HepG2 (cell line): Measurements from ENCODE around the gene TULP4. TPM values are rescaled to one million over a fixed set of nuclear protein-coding genes. Genes with fewer than 3 reads are reported as not detected.

Source experiments
- AHR ChIP-seq: IDR thresholded peaks from 2 replicates; pipeline ENCODE4 v1.6.1; 2018; ENCODE audit warnings: missing genetic modification reagents, missing compliant biosample characterization
- ATF1 ChIP-seq: IDR thresholded peaks from 2 replicates; pipeline ENCODE4 v1.6.1; 2016; ENCODE audit warnings: mild to moderate bottlenecking, control low read depth
- ETV6 ChIP-seq: sonication (generic); formaldehyde crosslinking; conservative IDR thresholded peaks from 2 replicates; pipeline ENCODE4 v1.4.0; 2020; ENCODE audit warnings: missing genetic modification reagents
- FOXO1 ChIP-seq: sonication (generic); formaldehyde crosslinking; IDR thresholded peaks from 2 replicates; pipeline ENCODE4 v1.4.0; 2020; ENCODE audit warnings: missing genetic modification reagents
- HNF4A ChIP-seq: sonication (generic); formaldehyde crosslinking; IDR thresholded peaks from 2 replicates; pipeline ENCODE4 v1.4.0; 2020; ENCODE audit warnings: missing genetic modification reagents
- NFATC3 ChIP-seq: sonication (generic); formaldehyde crosslinking; IDR thresholded peaks from 2 replicates; pipeline ENCODE4 v1.5.1; 2020; ENCODE audit warnings: mild to moderate bottlenecking, missing genetic modification reagents
- NFYC ChIP-seq: IDR thresholded peaks from 2 replicates; pipeline ENCODE4 v1.6.1; 2016; ENCODE audit warnings: missing genetic modification reagents, missing compliant biosample characterization
- SATB2 ChIP-seq: sonication (generic); formaldehyde crosslinking; IDR thresholded peaks from 2 replicates; pipeline ENCODE4 v1.5.0; 2020; ENCODE audit warnings: missing genetic modification reagents
- TCF7L2 ChIP-seq: IDR thresholded peaks from 2 replicates; pipeline ENCODE4 v1.6.1; 2011; ENCODE audit warnings: mild to moderate bottlenecking, low read depth, low read length, moderate library complexity
- ZNF543 ChIP-seq: sonication (generic); formaldehyde crosslinking; IDR thresholded peaks from 2 replicates; pipeline ENCODE4 v1.4.0; 2020; ENCODE audit warnings: mild to moderate bottlenecking, missing genetic modification reagents
- ZNF644 ChIP-seq: IDR thresholded peaks from 2 replicates; pipeline ENCODE4 v1.6.1; 2016; ENCODE audit warnings: low read depth
- ZNF782 ChIP-seq: sonication (generic); formaldehyde crosslinking; IDR thresholded peaks from 2 replicates; pipeline ENCODE4 v1.4.0; 2020; ENCODE audit warnings: missing genetic modification reagents, mild to moderate bottlenecking, borderline replicate concordance
- polyA plus RNA-seq, 8 experiments: library from polyadenylated mRNA; depleted of rRNA in 3 of 8; stranded (reverse) in 7 of 8; unstranded in 1 of 8; fragments of >200 nt; fragmentation: Illumina TruSeq in 4 of 8; extraction: Trizol in 4 of 8; gene quantifications; 2 replicates each; pipeline versions ENCODE4 v1.2.1 to v1.2.3, GENCODE V29; 2011 to 2016; ENCODE audit warnings: low read depth in 4 of 8, missing spikeins in 1 of 8, mixed read lengths in 1 of 8; ENCODE audit not compliant: insufficient read depth in 1 of 8
- total RNA-seq, 5 experiments: library from RNA; depleted of rRNA; stranded (reverse); fragments of >200 nt; fragmentation: Illumina TruSeq; extraction: Trizol; gene quantifications; 2 replicates each; pipeline ENCODE4 v1.2.3, GENCODE V29; 2016; ENCODE audit warnings: low read depth in 1 of 5
- TF ChIP-seq, protein P1 (sequence below): sonication (generic); formaldehyde crosslinking; IDR thresholded peaks from 2 replicates; pipeline ENCODE4 v1.5.0; 2020; ENCODE audit warnings: mild to moderate bottlenecking, missing genetic modification reagents
- TF ChIP-seq, protein P2 (sequence below): sonication (generic); formaldehyde crosslinking; IDR thresholded peaks from 2 replicates; pipeline ENCODE4 v1.8.0; 2022; ENCODE audit warnings: low read depth, missing genetic modification reagents
- TF ChIP-seq, protein P3 (sequence below): sonication (generic); formaldehyde crosslinking; IDR thresholded peaks from 2 replicates; pipeline ENCODE4 v1.8.1; 2023; ENCODE audit warnings: mild to moderate bottlenecking, moderate library complexity, missing genetic modification reagents
- TF ChIP-seq, protein P4 (sequence below): sonication (generic); formaldehyde crosslinking; IDR thresholded peaks from 2 replicates; pipeline ENCODE4 v1.5.1; 2020; ENCODE audit warnings: mild to moderate bottlenecking, missing genetic modification reagents
- TF ChIP-seq, protein P5 (sequence below): sonication (generic); formaldehyde crosslinking; IDR thresholded peaks from 2 replicates; pipeline ENCODE4 v1.8.0; 2022; ENCODE audit warnings: mild to moderate bottlenecking, missing genetic modification reagents, moderate library complexity
- TF ChIP-seq, protein P6 (sequence below): sonication (generic); formaldehyde crosslinking; IDR thresholded peaks from 2 replicates; pipeline ENCODE4 v1.4.0; 2020; ENCODE audit warnings: missing genetic modification reagents

Gene TULP4
- total and polyA plus RNA-seq, 2 of the 13 experiments (the other 11 are each of a cell fraction or from before 2014, with no cell fraction given) = 21.1 to 122 TPM

DNA sequence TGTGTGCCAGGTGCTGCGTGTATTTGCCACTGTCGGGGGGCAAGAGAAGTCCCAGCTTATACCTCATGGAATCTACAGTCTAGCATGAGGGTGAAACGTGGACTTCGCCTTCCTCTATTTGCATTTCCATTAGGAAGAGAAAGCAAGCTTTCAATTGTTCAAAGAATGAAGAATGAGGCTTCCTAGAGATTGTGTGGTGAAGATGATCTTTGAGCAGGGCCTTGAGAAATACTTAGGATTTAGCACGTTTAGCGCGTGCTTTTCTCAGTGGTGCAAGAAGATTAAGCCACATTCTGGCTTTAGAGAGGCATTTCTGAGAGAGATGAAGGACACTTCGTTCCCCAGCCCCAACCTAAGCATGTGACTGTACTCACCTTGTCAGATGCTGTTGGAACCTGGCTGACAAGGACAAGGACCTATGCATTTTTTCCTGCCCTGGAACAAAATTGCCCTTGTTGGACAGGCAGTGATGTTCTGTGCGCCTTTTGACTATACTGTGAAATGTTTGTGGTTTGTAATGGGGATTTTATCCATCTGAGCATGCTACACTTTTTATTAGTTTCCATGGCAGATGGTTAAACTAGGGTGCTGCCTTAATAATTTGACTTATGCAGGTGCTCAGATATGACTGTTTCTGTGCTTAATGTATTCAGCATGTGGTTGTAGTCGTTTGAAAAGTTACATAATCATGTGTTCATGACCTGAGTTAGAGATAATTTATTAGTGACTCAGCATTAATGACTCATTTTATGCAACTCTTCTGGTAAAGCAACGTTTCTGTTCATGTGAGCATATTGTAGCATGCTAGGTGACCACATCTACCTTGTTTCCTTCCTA lies 10.7 kb downstream of the TULP4 start (continued):
- TF ChIP-seq, protein P1, sequence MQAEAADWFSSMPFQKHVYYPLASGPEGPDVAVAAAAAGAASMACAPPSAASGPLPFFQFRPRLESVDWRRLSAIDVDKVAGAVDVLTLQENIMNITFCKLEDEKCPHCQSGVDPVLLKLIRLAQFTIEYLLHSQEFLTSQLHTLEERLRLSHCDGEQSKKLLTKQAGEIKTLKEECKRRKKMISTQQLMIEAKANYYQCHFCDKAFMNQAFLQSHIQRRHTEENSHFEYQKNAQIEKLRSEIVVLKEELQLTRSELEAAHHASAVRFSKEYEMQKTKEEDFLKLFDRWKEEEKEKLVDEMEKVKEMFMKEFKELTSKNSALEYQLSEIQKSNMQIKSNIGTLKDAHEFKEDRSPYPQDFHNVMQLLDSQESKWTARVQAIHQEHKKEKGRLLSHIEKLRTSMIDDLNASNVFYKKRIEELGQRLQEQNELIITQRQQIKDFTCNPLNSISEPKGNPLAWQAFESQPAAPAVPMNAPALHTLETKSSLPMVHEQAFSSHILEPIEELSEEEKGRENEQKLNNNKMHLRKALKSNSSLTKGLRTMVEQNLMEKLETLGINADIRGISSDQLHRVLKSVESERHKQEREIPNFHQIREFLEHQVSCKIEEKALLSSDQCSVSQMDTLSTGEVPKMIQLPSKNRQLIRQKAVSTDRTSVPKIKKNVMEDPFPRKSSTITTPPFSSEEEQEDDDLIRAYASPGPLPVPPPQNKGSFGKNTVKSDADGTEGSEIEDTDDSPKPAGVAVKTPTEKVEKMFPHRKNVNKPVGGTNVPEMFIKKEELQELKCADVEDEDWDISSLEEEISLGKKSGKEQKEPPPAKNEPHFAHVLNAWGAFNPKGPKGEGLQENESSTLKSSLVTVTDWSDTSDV (CRISPR knock-in tag) = no peak
- TF ChIP-seq ZNF543 (CRISPR knock-in tag) (0 out of 2 replicates have a peak, but pooled peaks have one; percentile 35), ZNF782 (no peak; the same call in 1 of the 2 replicates), SATB2 (CRISPR knock-in tag) (peak; percentile 62; the same call in 1 of the 2 replicates), NFATC3 (CRISPR knock-in tag) (no peak), NFYC (CRISPR knock-in tag) (peak; percentile 39; the same call in 1 of the 2 replicates), ZNF644 (CRISPR knock-in tag) (peak; percentile 63; the same call in 1 of the 2 replicates), ATF1 (CRISPR knock-in tag) (peak; percentile 52; the same call in 1 of the 2 replicates), TCF7L2 (no peak), HNF4A (CRISPR knock-in tag) (peak; percentile 99), ETV6 (CRISPR knock-in tag) (0 out of 2 replicates have a peak, but pooled peaks have one; percentile 74), AHR (CRISPR knock-in tag) (no peak), FOXO1 (CRISPR knock-in tag) (peak; percentile 74)
- TF ChIP-seq, protein P2, sequence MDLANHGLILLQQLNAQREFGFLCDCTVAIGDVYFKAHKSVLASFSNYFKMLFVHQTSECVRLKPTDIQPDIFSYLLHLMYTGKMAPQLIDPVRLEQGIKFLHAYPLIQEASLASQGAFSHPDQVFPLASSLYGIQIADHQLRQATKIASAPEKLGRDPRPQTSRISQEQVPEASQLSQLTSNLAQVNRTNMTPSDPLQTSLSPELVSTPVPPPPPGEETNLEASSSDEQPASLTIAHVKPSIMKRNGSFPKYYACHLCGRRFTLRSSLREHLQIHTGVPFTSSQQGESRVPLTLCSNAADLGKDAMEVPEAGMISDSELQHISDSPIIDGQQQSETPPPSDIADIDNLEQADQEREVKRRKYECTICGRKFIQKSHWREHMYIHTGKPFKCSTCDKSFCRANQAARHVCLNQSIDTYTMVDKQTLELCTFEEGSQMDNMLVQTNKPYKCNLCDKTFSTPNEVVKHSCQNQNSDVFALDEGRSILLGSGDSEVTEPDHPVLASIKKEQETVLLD (CRISPR knock-in tag) = no peak
- TF ChIP-seq, protein P3, sequence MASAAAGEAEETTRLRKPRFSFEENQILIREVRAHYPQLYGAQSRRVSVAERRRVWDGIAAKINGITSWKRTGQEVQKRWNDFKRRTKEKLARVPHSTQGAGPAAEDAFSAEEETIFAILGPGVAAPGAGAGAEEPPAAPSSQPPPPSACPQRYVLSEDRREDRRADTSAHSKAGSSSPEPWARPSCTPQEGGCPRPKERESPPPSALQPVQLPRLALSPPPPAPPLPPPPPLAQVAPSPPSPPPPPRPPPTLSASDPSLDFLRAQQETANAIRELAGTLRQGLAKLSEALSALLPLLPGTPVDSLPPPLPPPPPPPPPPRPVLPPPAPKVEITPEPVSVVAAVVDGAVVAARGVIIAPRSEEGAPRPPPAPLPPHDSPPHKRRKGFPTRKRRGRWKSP (CRISPR knock-in tag) = no peak; the same call in 1 of the 2 replicates
- TF ChIP-seq, protein P4, sequence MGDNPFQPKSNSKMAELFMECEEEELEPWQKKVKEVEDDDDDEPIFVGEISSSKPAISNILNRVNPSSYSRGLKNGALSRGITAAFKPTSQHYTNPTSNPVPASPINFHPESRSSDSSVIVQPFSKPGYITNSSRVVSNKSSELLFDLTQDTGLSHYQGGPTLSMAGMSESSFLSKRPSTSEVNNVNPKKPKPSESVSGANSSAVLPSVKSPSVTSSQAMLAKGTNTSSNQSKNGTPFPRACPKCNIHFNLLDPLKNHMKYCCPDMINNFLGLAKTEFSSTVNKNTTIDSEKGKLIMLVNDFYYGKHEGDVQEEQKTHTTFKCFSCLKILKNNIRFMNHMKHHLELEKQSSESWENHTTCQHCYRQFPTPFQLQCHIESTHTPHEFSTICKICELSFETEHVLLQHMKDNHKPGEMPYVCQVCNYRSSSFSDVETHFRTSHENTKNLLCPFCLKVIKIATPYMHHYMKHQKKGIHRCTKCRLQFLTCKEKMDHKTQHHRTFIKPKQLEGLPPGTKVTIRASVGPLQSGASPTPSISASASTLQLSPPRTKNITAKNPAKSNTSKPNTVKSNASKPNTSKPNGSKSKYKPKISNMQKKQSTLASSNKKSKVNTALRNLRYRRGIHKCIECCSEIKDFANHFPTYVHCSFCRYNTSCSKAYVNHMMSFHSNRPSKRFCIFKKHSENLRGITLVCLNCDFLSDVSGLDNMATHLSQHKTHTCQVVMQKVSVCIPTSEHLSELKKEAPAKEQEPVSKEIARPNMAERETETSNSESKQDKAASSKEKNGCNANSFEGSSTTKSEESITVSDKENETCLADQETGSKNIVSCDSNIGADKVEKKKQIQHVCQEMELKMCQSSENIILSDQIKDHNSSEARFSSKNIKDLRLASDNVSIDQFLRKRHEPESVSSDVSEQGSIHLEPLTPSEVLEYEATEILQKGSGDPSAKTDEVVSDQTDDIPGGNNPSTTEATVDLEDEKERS (CRISPR knock-in tag) = no peak
- TF ChIP-seq, protein P5, sequence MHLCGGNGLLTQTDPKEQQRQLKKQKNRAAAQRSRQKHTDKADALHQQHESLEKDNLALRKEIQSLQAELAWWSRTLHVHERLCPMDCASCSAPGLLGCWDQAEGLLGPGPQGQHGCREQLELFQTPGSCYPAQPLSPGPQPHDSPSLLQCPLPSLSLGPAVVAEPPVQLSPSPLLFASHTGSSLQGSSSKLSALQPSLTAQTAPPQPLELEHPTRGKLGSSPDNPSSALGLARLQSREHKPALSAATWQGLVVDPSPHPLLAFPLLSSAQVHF (CRISPR knock-in tag) = no peak
- TF ChIP-seq, protein P6, sequence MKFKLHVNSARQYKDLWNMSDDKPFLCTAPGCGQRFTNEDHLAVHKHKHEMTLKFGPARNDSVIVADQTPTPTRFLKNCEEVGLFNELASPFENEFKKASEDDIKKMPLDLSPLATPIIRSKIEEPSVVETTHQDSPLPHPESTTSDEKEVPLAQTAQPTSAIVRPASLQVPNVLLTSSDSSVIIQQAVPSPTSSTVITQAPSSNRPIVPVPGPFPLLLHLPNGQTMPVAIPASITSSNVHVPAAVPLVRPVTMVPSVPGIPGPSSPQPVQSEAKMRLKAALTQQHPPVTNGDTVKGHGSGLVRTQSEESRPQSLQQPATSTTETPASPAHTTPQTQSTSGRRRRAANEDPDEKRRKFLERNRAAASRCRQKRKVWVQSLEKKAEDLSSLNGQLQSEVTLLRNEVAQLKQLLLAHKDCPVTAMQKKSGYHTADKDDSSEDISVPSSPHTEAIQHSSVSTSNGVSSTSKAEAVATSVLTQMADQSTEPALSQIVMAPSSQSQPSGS (CRISPR knock-in tag) = peak; percentile 80; the same call in 1 of the 2 replicates
